ENCODE data around the gene MTAP. TPM values are rescaled to one million over a fixed set of nuclear protein-coding genes. Genes with fewer than 3 reads are reported as not detected.

The MTAP gene
- total and polyA plus RNA-seq, 12 donors = 4.9 to 26.2 (median 20.6) TPM

DNA sequence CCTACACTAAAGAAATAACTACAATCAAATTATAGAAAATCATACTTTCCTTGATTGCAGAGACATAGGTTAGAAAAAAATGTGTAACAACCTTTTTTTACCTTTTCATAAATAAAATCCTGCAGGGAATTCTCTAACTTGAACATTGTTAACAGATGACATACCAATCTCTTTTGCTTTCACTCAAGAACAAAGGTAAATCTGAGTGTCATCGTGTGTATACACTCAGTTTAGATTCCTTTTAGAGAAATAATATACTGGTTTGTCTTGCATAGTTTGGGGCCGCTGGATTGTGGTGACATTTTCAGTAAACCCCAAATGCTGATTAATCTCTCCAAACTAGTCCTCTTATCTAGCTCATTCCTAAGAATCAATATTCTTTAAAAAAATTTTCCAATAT, 20.8 kb upstream of the MTAP start:
- ATAC-seq = no peak
- H3K4me1 ChIP-seq = peaks cover 0 to 21% (median 0%) of the 10 kb centered on the region in 9 donors
- H3K27ac ChIP-seq = no peak overlapping the region
- 80 to 83% methylated on average over 2 of the region's 2 CpGs for WGBS, 2 donors
- TF ChIP-seq, protein P1, sequence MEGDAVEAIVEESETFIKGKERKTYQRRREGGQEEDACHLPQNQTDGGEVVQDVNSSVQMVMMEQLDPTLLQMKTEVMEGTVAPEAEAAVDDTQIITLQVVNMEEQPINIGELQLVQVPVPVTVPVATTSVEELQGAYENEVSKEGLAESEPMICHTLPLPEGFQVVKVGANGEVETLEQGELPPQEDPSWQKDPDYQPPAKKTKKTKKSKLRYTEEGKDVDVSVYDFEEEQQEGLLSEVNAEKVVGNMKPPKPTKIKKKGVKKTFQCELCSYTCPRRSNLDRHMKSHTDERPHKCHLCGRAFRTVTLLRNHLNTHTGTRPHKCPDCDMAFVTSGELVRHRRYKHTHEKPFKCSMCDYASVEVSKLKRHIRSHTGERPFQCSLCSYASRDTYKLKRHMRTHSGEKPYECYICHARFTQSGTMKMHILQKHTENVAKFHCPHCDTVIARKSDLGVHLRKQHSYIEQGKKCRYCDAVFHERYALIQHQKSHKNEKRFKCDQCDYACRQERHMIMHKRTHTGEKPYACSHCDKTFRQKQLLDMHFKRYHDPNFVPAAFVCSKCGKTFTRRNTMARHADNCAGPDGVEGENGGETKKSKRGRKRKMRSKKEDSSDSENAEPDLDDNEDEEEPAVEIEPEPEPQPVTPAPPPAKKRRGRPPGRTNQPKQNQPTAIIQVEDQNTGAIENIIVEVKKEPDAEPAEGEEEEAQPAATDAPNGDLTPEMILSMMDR (IDR thresholded peaks at IDR 0.05) = no peak
- DNase-seq = no peak
- peaks cover 0 to 20% (median 5%) of the 10 kb centered on the region in 7 donors for H3K27me3 ChIP-seq
- H3K9me3 ChIP-seq = no peaks in the 10 kb centered on the region
- intact Hi-C loops (cut with DNase I) = loop anchor here in 4 of 10 donors (5.0 to 10.0 kb wide), 4 partner anchors 317 to 547 kb away; no protein-coding TSS in a partner anchor
- H3K4me3 ChIP-seq = no peak overlapping the region
- no peaks in the 10 kb centered on the region for H3K36me3 ChIP-seq

DNA sequence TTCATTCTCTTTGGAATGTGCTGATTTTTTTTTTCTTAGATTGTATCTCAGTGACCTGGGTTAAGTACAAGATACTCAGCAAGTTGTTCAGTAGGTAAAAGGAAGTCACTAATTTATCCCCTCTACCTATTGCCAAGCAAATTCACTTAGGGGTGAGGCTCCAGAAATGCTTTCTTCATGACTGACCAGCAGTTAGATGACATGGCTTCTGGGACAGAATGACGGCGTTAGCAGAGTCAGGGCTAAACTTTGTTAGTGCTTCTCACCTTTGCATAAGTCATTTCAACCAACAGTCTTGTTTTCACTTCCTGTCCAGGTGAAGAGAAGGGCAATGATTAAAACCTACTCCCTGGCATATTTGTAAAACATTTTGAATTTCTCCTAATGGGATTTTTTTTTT, 20.2 kb upstream of the MTAP start:
- Histone ChIP-seq H3K27me3 (peaks cover 0 to 22% (median 5%) of the 10 kb centered on the region in 7 donors), H3K4me1 (peaks cover 0 to 21% (median 0%) of the 10 kb centered on the region in 9 donors), H3K4me3 (no peak overlapping the region), H3K27ac (no peak overlapping the region), H3K9me3 (no peaks in the 10 kb centered on the region), H3K36me3 (no peaks in the 10 kb centered on the region)
- intact Hi-C loops (cut with DNase I) = loop anchor here in 4 of 10 donors (5.0 to 10.0 kb wide), 4 partner anchors 317 to 547 kb away; no protein-coding TSS in a partner anchor
- WGBS, 2 donors = 67 to 85% methylated on average over 2 of the region's 2 CpGs
- DNase-seq = no peak
- TF ChIP-seq, protein P1 (IDR thresholded peaks at IDR 0.05) = no peak
- ATAC-seq = no peak

DNA sequence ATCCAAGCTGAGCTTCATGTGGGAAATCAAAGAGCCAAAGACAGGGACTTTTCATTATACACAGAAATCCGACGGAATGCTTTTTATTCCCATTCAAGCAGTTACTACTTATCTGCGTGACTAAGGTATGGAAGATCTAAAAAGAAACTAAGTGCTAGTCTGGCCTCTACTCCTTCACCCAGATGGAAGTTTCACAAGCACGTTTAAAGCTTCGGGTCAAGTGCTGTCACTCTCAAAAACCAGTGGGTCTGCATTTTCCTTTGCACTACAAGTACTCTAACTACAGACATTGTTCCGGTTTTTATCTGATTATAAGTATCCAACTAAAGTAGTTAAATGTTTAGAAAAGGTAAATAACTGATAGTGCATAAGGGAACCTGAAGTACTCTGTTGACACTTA, 13.7 kb upstream of the MTAP start:
- H3K9me3 ChIP-seq = no peaks in the 10 kb centered on the region
- H3K4me3 ChIP-seq = no peak overlapping the region
- TF ChIP-seq, protein P1 (IDR thresholded peaks at IDR 0.05) = no peak
- no peaks in the 10 kb centered on the region for H3K4me1 ChIP-seq
- ATAC-seq = no peak
- 42 to 55% methylated on average over 6 of the region's 6 CpGs for WGBS, 2 donors
- intact Hi-C loops (cut with DNase I) = loop anchor here in 7 of 10 donors (2.0 to 10.0 kb wide), 8 partner anchors 324 to 554 kb away; no protein-coding TSS in a partner anchor
- no peaks in the 10 kb centered on the region for H3K36me3 ChIP-seq
- H3K27me3 ChIP-seq = peaks cover 0 to 44% (median 19%) of the 10 kb centered on the region in 7 donors
- DNase-seq = no peak
- no peak overlapping the region for H3K27ac ChIP-seq

DNA sequence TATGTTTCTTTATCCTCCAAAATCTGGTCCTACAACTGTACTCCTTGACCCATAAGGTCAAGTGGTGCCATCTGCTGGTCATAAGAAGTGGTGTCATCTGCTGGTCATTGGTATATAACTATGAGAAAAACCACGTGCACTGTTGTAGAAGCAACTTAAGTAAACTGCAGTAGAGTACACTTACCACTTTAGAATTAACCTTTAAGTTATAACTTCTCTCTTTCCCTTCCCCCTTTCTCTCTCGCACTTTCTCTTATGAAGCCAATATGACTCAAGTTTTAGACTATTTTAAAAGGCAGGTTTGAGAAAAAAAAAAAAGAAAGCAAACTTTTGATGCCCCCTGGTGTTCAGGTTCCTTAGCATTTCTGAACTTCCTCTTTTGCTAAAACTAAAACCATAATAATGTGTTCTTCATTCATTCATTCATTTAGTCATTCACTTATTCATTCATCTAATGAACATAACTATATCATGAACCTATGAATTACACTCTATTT, 12.8 kb upstream of the MTAP start:
- Histone ChIP-seq H3K9me3 (no peaks in the 10 kb centered on the region), H3K4me1 (no peaks in the 10 kb centered on the region), H3K36me3 (no peaks in the 10 kb centered on the region), H3K27me3 (peaks cover 0 to 51% (median 26%) of the 10 kb centered on the region in 7 donors), H3K27ac (no peak overlapping the region), H3K4me3 (peak overlapping the region in 2 of 10 donors; percentile 17 to 19)
- DNase-seq (peak in 1 of 2 donors; percentile 51), ATAC-seq (peak in 7 of 8 donors; percentile 83 to 93 (median 88))
- intact Hi-C loops (cut with DNase I) = loop anchor here (2.0 to 10.0 kb wide), 10 partner anchors 325 to 555 kb away; no protein-coding TSS in a partner anchor
- TF ChIP-seq, protein P1 (IDR thresholded peaks at IDR 0.05) = peak; percentile 48 to 89 (median 80)
- 0% methylated on average over 2 of the region's 2 CpGs for WGBS, 2 donors
